GM19239 (cell line): ENCODE data around the gene DCAF11.

Experiments used
- DNase-seq: peaks from one replicate; pipeline ENCODE4 v3.0.0; 2011; ENCODE audit warnings: low spot score; ENCODE audit not compliant: insufficient read length
- FAIRE-seq: peaks from 2 replicates; lab custom pipeline; 2011; peaks lifted over from hg19 to GRCh38; lab: Jason Lieb, UNC

Gene DCAF11

DNA sequence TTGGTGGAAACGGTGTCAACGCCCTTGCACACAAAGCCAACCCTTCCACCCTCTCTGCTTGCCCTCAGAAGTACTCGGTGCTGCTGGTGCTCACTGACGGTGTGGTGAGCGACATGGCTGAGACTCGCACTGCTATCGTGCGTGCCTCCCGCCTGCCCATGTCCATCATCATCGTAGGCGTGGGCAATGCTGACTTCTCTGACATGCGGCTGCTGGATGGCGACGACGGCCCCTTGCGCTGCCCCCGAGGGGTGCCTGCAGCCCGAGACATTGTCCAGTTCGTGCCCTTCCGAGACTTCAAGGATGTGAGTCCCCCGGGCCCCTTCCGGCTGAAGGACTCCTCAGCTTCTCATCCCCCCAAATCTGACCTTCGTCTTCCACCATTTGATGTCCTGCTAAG lies 37.5 kb upstream of the DCAF11 start:
- DNase-seq (no peak), FAIRE-seq (no peak)

GRCh38 chr14:24078146-24078545 lies 36.4 kb upstream of the DCAF11 start:
- no peak for FAIRE-seq
- DNase-seq = no peak

DNA sequence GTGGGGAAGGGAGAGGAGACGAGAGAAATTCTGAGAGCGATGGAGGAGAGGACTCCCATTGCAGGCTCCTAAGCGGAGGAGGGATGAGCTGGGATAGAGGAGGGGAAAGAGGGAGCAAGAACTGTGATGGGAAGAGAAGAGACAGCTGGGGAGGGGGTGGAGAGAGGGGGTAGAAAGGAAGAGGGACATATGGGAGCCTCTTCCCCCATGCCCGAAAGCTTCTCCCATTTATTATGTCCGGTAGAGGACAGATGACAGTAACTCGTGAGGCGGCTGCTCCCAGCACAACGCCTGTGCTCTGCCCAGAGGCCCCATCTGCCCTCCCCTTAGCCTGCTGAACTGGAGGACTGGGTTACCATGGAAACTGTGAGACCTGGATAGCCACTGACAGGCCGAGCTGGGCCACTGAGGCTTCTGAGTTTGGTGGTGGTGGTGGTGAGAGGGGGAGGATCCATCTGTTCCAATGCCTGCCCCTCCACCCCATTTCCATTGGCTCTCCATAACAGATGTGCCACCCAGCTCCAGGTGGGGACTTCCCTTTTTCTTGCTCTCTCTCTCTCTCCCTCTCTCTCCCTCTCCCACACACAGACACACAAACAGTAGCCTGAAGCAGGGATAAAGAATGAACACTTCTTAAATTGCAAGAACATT lies 35.0 kb upstream of the DCAF11 start:
- no peak for FAIRE-seq
- no peak for DNase-seq

GRCh38 chr14:24080142-24080530 lies 34.4 kb upstream of the DCAF11 start:
- no peak for FAIRE-seq

DNA sequence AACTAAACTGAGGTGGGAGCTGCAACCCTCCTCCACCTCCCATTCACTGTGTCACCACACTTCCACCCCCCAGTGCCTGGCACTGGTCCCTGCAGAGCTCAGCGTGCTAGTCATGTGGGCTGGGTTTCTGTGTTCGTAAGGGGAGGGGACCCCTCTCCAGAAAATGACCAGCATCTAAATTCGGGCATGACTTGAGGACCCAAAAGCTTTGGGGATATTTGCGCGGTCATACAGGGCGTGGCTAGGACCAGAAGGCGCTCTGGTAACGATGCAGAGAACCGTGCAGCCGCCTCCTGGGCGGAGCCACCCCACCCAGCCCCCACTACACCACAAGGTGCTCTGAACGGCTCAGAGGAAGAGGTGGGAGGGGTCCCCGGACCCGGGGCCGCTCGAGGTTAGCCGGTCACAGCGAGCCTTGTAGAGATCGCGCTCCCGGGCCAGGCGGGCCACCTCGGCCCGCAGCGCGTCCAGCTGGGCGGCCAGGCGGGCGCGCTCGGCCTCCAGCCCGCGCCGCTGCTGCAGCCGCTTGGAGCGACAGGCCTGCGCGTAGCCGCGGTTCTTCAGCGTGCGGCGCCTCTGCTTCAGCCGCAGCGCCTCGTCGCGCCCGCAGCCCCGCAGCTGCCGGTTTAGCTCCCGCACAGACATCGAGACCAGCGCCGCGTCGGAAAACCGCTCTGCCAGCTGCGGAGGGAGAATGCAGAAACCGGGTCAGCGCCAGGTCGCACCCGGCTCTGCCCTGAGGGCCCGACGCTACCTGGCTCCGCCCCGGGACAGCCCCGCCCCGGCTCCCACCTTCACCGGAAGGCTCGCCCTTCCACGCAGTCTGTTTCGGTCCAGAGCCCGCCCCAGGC lies 33.5 kb upstream of the DCAF11 start:
- DNase-seq = peak; percentile 86
- FAIRE-seq = peak; percentile 89

More at GRCh38 chr14:24080142-24080530, 34.4 kb upstream of the DCAF11 start:
- DNase-seq = no peak

DNA sequence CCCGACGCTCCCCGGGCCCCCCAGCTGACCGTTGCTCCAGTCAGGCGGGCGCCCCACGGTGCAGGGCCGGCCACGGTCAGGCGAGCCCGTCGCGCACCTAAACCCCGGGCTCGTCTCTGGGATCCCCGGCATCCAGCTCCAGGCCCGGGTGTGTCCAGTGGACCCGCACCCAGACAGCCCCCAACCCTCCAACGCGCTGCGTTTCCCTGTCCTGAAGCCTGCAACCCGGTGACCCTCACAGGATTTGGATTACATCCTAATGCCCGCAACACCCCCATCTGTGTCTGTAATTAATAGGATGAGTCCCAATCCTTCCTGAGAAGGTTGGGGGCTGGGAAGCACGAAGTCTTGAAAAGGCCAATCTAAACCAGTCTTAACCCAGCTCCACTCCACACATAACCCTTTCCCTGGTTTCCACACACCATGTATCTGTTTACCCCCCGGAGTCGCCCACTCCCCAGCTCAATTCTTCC lies 32.8 kb upstream of the DCAF11 start:
- DNase-seq (no peak), FAIRE-seq (no peak)

DNA sequence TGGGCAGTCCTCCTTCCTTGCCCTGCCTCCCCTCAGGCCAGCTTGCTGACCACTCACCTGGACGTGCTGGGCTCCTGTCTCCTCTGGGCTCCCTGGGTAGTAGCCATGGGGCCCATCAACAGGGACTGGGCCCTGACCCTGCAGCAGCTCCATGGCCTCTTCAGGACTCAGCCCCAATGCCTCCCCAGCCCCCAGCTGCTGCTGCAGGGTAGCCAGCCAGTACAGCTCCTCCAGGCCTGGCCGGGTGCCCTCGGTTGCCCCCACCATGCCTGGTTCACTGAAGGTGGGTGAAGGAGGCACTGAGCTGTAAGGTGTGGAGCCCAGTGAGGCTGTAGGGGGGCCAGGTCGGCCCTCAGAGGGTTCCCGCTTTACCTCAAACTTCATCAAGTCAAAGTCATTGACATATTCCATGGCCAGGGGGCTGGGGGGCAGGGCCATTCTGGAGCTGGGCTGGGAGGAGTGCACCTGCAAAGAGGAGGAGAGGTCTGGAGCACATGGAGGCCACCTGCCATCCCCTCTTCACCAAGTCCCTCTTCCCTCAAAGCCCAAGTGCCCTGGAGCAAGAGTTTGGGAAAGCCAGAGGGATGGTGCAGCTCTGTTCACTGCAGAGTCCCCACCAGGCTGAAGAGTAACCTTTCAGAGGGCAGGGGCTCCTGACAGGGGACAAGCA lies 32.0 kb upstream of the DCAF11 start:
- no peak for FAIRE-seq
- DNase-seq = no peak

GRCh38 chr14:24083462-24083861 lies 31.1 kb upstream of the DCAF11 start:
- DNase-seq (no peak), FAIRE-seq (no peak)

DNA sequence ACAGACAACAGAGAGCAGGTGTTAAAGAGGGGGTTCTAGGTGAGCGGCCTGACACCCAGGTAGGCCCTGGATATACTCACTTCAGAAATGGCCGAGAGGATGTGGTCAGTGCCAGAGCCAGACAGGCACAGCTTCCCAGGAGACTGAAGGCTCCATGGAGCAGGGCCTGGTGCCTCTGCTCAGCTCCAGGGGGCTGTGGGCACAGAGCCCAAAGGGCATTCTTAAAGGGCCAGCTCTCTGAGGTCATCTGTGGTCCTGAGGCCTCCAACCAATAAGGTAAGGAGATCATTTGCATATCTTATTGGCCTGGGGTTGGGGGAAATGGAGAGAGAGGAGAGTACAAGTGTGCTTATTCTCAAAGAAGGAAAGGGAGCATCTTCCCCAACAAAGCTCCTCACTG lies 30.1 kb upstream of the DCAF11 start:
- DNase-seq (no peak), FAIRE-seq (no peak)

- no peak for FAIRE-seq
- DNase-seq = no peak
These were observed 29.4 kb upstream of the DCAF11 start for GRCh38 chr14:24085215-24085614.

- no peak for DNase-seq
- FAIRE-seq = no peak
These were observed 28.2 kb upstream of the DCAF11 start for GRCh38 chr14:24086193-24086955.

- FAIRE-seq (no peak), DNase-seq (no peak)
These were observed 27.6 kb upstream of the DCAF11 start for GRCh38 chr14:24087004-24087403.

DNA sequence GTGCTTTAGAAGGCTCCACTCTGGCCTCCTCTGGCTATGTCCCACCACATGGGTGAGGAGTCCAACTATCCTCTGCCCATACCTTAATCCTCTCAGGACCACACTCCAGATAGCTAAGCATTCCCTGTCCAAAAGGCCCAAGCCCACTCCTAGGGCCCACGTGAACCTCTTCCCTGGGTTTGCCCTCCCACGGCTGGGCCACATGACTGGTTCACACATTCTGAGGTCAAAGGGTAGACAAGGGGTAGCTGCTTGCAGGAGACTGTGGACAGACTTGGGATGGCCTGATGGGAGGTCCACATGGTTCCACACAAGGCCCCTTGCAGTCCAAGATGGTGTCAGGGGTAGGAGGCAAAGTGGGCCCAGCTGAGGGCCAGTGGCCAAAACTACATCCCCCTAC lies 26.5 kb upstream of the DCAF11 start:
- DNase-seq (no peak), FAIRE-seq (no peak)

DNA sequence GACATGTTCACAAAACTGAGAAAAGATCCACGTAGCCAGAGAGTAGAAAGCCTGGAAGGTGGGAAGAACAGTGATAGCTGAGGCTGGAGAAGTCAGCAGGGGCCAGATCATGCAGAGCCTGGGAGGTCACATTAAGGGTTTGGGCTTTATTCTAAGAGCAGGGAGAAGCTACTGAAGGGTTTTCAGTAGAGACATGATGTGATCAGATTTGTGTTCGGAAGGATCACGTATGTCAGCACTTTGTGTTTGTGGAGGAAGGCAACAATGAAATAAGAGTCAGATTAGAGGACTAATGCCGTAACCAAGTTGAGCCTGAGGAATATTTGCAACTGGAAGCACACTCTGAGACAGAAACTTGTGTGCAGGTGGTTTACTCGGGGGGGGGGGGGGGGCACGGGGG lies 24.7 kb upstream of the DCAF11 start:
- DNase-seq (no peak), FAIRE-seq (no peak)

GRCh38 chr14:24092110-24092504 lies 22.5 kb upstream of the DCAF11 start:
- FAIRE-seq = no peak
- no peak for DNase-seq

- FAIRE-seq = no peak
These were observed 21.9 kb upstream of the DCAF11 start for GRCh38 chr14:24092505-24093206.

GRCh38 chr14:24093207-24093900 lies 21.2 kb upstream of the DCAF11 start:
- FAIRE-seq = no peak
- no peak for DNase-seq

More at GRCh38 chr14:24092505-24093206, 21.9 kb upstream of the DCAF11 start:
- DNase-seq = no peak

DNA sequence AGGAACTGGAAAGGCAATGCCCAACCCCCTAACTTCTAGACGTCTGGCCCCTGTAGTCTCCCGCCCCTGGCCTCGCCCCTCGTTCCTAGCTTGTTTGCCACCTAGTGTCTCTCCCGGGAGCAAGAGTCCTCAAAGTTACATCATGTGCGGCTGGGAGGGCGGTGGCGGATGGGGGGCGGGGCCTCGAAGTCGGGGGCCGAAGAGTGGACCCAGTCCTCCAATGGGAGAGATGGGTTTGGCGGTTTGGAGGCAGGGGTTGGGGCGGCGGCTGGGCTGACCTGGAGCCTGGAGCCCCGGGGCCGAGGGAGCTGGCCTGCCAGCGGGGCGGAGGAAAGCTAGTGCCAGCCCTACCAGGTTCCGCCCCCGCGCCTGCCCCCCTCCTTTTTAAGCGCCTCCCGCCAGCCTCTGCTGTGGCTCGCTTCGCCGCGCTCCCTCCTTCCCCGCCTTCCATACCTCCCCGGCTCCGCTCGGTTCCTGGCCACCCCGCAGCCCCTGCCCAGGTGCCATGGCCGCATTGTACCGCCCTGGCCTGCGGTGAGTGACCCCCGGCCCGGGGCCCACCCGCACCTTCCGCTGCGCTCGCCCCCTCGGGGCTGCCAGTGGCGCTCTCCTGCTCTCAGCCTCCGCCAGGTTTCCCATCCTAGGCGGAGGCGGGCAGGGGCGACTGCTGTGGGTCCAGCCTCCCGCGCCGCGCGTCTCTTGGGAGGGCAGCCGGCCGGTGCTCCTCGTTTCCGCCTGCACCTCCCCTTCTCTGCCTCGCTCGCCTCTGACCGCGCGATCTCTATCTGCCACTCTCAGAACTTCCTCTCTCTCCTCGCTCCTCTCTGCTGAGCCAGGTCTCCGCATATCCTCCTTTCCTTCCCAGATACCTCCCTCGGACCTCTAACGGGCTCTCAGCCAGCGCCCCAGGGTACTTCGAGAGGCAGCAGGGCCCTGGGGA lies 20.4 kb upstream of the DCAF11 start, which contains the start of gene PCK2:
Gene PCK2 (plus strand): TSS at position 411 of the 940 bp plus-strand sequence. CDS start 95 bp downstream, at position 506.
- DNase-seq (peak; percentile 83), FAIRE-seq (peak; percentile 91)
